BLaER1 treated with 17β-estradiol and CSF1 and Interleukin-3, amounts not matched to agents 10 nM and 100 nM (cell line): ENCODE measurements around the gene DIPK1B.

Experiments used
- H3K27ac ChIP-seq, 11 experiments: shearing (Covaris generic); formaldehyde crosslinking; 2 replicates each; pipeline ENCODE4 v1.8.1; 2022
- H3K27me3 ChIP-seq, 11 experiments: shearing (Covaris generic); formaldehyde crosslinking; 2 replicates each; pipeline ENCODE4 v1.8.1; 2022
- H3K36me3 ChIP-seq, 11 experiments: shearing (Covaris generic); formaldehyde crosslinking; 2 replicates each; pipeline ENCODE4 v1.8.1; 2022
- H3K4me1 ChIP-seq, 10 experiments: shearing (Covaris generic); formaldehyde crosslinking; 2 replicates each; pipeline ENCODE4 v1.8.1; 2022
- H3K4me2 ChIP-seq, 11 experiments: shearing (Covaris generic); formaldehyde crosslinking; 2 replicates each; pipeline ENCODE4 v1.8.1; 2022
- H3K4me3 ChIP-seq, 10 experiments: shearing (Covaris generic); formaldehyde crosslinking; 2 replicates each; pipeline ENCODE4 v1.8.1; 2022
- H3K9ac ChIP-seq, 11 experiments: shearing (Covaris generic); formaldehyde crosslinking; 2 replicates each; pipeline ENCODE4 v1.8.1; 2022
- H3K9me3 ChIP-seq, 11 experiments: shearing (Covaris generic); formaldehyde crosslinking; replicated peaks in 1 of 11; 2 replicates each; pipeline ENCODE4 v1.8.1; 2022
- H4K20me1 ChIP-seq, 11 experiments: shearing (Covaris generic); formaldehyde crosslinking; 2 replicates each; pipeline ENCODE4 v1.8.1; 2022
- Cebpa-rat ChIP-seq, 11 experiments: shearing (Covaris generic); IDR thresholded peaks; 2 replicates each; pipeline ENCODE4 v1.8.1; 2022

DIPK1B gene

GRCh38 chr9:136723362-136723976, 11.1 kb downstream of the DIPK1B start:
- Histone ChIP-seq H3K36me3 (peaks cover 57 to 78% (median 71%) of the 10 kb centered on the region in 11 experiments), H3K27ac (no peak overlapping the region), H3K9ac (peak overlapping the region in 9 of 11 experiments; percentile 8 to 98 (median 42); a peak in 6 of 22 replicates), H3K27me3 (no peaks in the 10 kb centered on the region), H4K20me1 (peaks cover 87 to 95% (median 94%) of the 10 kb centered on the region in 11 experiments), H3K4me3 (peak overlapping the region in 1 of 10 experiments; percentile 93; a peak in 2 of 20 replicates), H3K4me1 (peaks cover 66 to 84% (median 80%) of the 10 kb centered on the region in 10 experiments), H3K4me2 (peak overlapping the region in 10 of 11 experiments; percentile 36 to 100 (median 96); a peak in 18 of 22 replicates), H3K9me3 (no peaks in the 10 kb centered on the region)
- TF ChIP-seq Cebpa-rat (IDR thresholded peaks at IDR 0.05): no peak

GRCh38 chr9:136723989-136724388, 11.6 kb downstream of the DIPK1B start:
- peak overlapping the region in 10 of 11 experiments; percentile 15 to 98 (median 94); a peak in 11 of 22 replicates for H3K9ac ChIP-seq
- peaks cover 87 to 91% (median 89%) of the 10 kb centered on the region in 11 experiments for H4K20me1 ChIP-seq

GRCh38 chr9:136724772-136725171, 12.4 kb downstream of the DIPK1B start:
- H4K20me1 ChIP-seq: peaks cover 81 to 91% (median 85%) of the 10 kb centered on the region in 11 experiments
- H3K4me2 ChIP-seq: peak overlapping the region; percentile 89 to 100 (median 98); a peak in 21 of 22 replicates
- no peak overlapping the region for H3K27ac ChIP-seq
- no peak for TF ChIP-seq Cebpa-rat (IDR thresholded peaks at IDR 0.05)
- no peaks in the 10 kb centered on the region for H3K9me3 ChIP-seq
- no peaks in the 10 kb centered on the region for H3K27me3 ChIP-seq
- H3K9ac ChIP-seq: peak overlapping the region in 10 of 11 experiments; percentile 18 to 98 (median 95); a peak in 13 of 22 replicates
- H3K36me3 ChIP-seq: peaks cover 57 to 75% (median 71%) of the 10 kb centered on the region in 11 experiments
- peaks cover 66 to 84% (median 80%) of the 10 kb centered on the region in 10 experiments for H3K4me1 ChIP-seq
- peak overlapping the region in 7 of 10 experiments; percentile 38 to 99 (median 93); a peak in 9 of 20 replicates for H3K4me3 ChIP-seq

More at GRCh38 chr9:136723989-136724388, 11.6 kb downstream of the DIPK1B start:
- no peaks in the 10 kb centered on the region for H3K9me3 ChIP-seq
- peak overlapping the region; percentile 36 to 100 (median 96); a peak in 19 of 22 replicates for H3K4me2 ChIP-seq
- H3K36me3 ChIP-seq: peaks cover 57 to 75% (median 71%) of the 10 kb centered on the region in 11 experiments
- peak overlapping the region in 2 of 10 experiments; percentile 75 to 93; a peak in 1 of 20 replicates for H3K4me3 ChIP-seq
- no peak for TF ChIP-seq Cebpa-rat (IDR thresholded peaks at IDR 0.05)
- no peak overlapping the region for H3K27ac ChIP-seq
- H3K4me1 ChIP-seq: peaks cover 66 to 84% (median 80%) of the 10 kb centered on the region in 10 experiments
- no peaks in the 10 kb centered on the region for H3K27me3 ChIP-seq

GRCh38 chr9:136725612-136726011, 13.2 kb downstream of the DIPK1B start:
- peak overlapping the region; percentile 89 to 100 (median 98) for H3K4me2 ChIP-seq
- H3K4me1 ChIP-seq: peaks cover 66 to 84% (median 80%) of the 10 kb centered on the region in 10 experiments
- no peak for TF ChIP-seq Cebpa-rat (IDR thresholded peaks at IDR 0.05)
- peak overlapping the region in 9 of 10 experiments; percentile 75 to 99 (median 97); a peak in 18 of 20 replicates for H3K4me3 ChIP-seq
- H3K27ac ChIP-seq: peak overlapping the region in 9 of 11 experiments; percentile 86 to 98 (median 94); a peak in 15 of 22 replicates
- no peaks in the 10 kb centered on the region for H3K27me3 ChIP-seq
- no peaks in the 10 kb centered on the region for H3K9me3 ChIP-seq
- H3K36me3 ChIP-seq: peaks cover 56 to 68% (median 64%) of the 10 kb centered on the region in 11 experiments
- peaks cover 72 to 91% (median 82%) of the 10 kb centered on the region in 11 experiments for H4K20me1 ChIP-seq
- peak overlapping the region; percentile 88 to 98 (median 95) for H3K9ac ChIP-seq

GRCh38 chr9:136726118-136726517, 13.7 kb downstream of the DIPK1B start:
- TF ChIP-seq Cebpa-rat (IDR thresholded peaks at IDR 0.05): no peak
- H3K4me2 ChIP-seq: peak overlapping the region; percentile 89 to 100 (median 98)
- H3K27me3 ChIP-seq: no peaks in the 10 kb centered on the region
- no peaks in the 10 kb centered on the region for H3K9me3 ChIP-seq
- peak overlapping the region in 9 of 11 experiments; percentile 86 to 98 (median 94); a peak in 17 of 22 replicates for H3K27ac ChIP-seq
- H3K4me3 ChIP-seq: peak overlapping the region; percentile 75 to 99 (median 95)
- H3K4me1 ChIP-seq: peaks cover 61 to 84% (median 77%) of the 10 kb centered on the region in 10 experiments
- H4K20me1 ChIP-seq: peaks cover 67 to 91% (median 81%) of the 10 kb centered on the region in 11 experiments
- peaks cover 51 to 66% (median 60%) of the 10 kb centered on the region in 11 experiments for H3K36me3 ChIP-seq
- peak overlapping the region; percentile 88 to 98 (median 95) for H3K9ac ChIP-seq

GRCh38 chr9:136726631-136727191, 14.3 kb downstream of the DIPK1B start:
- Histone ChIP-seq H3K36me3 (peaks cover 46 to 66% (median 55%) of the 10 kb centered on the region in 11 experiments), H3K4me3 (peak overlapping the region; percentile 75 to 99 (median 95)), H3K9me3 (no peaks in the 10 kb centered on the region), H3K4me2 (peak overlapping the region; percentile 89 to 100 (median 98)), H3K27ac (peak overlapping the region in 10 of 11 experiments; percentile 79 to 98 (median 93); a peak in 20 of 22 replicates), H3K9ac (peak overlapping the region; percentile 88 to 98 (median 95)), H4K20me1 (peaks cover 61 to 89% (median 79%) of the 10 kb centered on the region in 11 experiments), H3K27me3 (no peaks in the 10 kb centered on the region), H3K4me1 (peaks cover 63 to 80% (median 74%) of the 10 kb centered on the region in 10 experiments)
- no peak for TF ChIP-seq Cebpa-rat (IDR thresholded peaks at IDR 0.05)

- H3K9ac ChIP-seq: peak overlapping the region; percentile 88 to 98 (median 95)
- TF ChIP-seq Cebpa-rat (IDR thresholded peaks at IDR 0.05): no peak
- peaks cover 47 to 81% (median 65%) of the 10 kb centered on the region in 11 experiments for H4K20me1 ChIP-seq
- peak overlapping the region; percentile 89 to 100 (median 98) for H3K4me2 ChIP-seq
- peaks cover 34 to 54% (median 41%) of the 10 kb centered on the region in 11 experiments for H3K36me3 ChIP-seq
- peaks cover 58 to 76% (median 70%) of the 10 kb centered on the region in 10 experiments for H3K4me1 ChIP-seq
- H3K9me3 ChIP-seq: no peaks in the 10 kb centered on the region
- no peaks in the 10 kb centered on the region for H3K27me3 ChIP-seq
- peak overlapping the region; percentile 75 to 99 (median 95) for H3K4me3 ChIP-seq
- peak overlapping the region; percentile 72 to 98 (median 92) for H3K27ac ChIP-seq
Measured at GRCh38 chr9:136728080-136728547, 15.7 kb downstream of the DIPK1B start.

GRCh38 chr9:136728548-136729123, 16.3 kb downstream of the DIPK1B start:
- Histone ChIP-seq H4K20me1 (peaks cover 42 to 75% (median 60%) of the 10 kb centered on the region in 11 experiments), H3K36me3 (peaks cover 29 to 48% (median 36%) of the 10 kb centered on the region in 11 experiments), H3K9ac (peak overlapping the region; percentile 88 to 98 (median 95)), H3K4me2 (peak overlapping the region; percentile 89 to 100 (median 98)), H3K27ac (peak overlapping the region; percentile 43 to 98 (median 92); a peak in 21 of 22 replicates), H3K9me3 (no peaks in the 10 kb centered on the region), H3K4me3 (peak overlapping the region; percentile 75 to 99 (median 95)), H3K4me1 (peaks cover 53 to 76% (median 70%) of the 10 kb centered on the region in 10 experiments), H3K27me3 (no peaks in the 10 kb centered on the region)
- no peak for TF ChIP-seq Cebpa-rat (IDR thresholded peaks at IDR 0.05)
